GM12873 (cell line): ENCODE measurements around the gene PTPN4.

Experiments used
- TF ChIP-seq, protein P1 (sequence below): IDR thresholded peaks from 2 replicates; pipeline ENCODE4 v1.5.1; 2012; ENCODE audit warnings: low read depth, mild to moderate bottlenecking, moderate library complexity, low read length, control low read depth; ENCODE audit not compliant: insufficient read depth; ENCODE audit errors: missing control alignments

Gene PTPN4

GRCh38 chr2:119826370-119826961 is 66.7 kb downstream of the PTPN4 start:
- TF ChIP-seq, protein P1, sequence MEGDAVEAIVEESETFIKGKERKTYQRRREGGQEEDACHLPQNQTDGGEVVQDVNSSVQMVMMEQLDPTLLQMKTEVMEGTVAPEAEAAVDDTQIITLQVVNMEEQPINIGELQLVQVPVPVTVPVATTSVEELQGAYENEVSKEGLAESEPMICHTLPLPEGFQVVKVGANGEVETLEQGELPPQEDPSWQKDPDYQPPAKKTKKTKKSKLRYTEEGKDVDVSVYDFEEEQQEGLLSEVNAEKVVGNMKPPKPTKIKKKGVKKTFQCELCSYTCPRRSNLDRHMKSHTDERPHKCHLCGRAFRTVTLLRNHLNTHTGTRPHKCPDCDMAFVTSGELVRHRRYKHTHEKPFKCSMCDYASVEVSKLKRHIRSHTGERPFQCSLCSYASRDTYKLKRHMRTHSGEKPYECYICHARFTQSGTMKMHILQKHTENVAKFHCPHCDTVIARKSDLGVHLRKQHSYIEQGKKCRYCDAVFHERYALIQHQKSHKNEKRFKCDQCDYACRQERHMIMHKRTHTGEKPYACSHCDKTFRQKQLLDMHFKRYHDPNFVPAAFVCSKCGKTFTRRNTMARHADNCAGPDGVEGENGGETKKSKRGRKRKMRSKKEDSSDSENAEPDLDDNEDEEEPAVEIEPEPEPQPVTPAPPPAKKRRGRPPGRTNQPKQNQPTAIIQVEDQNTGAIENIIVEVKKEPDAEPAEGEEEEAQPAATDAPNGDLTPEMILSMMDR: peak; percentile 75

- TF ChIP-seq, protein P1: no peak
These were observed 68.3 kb downstream of the PTPN4 start for GRCh38 chr2:119827866-119828507.

DNA sequence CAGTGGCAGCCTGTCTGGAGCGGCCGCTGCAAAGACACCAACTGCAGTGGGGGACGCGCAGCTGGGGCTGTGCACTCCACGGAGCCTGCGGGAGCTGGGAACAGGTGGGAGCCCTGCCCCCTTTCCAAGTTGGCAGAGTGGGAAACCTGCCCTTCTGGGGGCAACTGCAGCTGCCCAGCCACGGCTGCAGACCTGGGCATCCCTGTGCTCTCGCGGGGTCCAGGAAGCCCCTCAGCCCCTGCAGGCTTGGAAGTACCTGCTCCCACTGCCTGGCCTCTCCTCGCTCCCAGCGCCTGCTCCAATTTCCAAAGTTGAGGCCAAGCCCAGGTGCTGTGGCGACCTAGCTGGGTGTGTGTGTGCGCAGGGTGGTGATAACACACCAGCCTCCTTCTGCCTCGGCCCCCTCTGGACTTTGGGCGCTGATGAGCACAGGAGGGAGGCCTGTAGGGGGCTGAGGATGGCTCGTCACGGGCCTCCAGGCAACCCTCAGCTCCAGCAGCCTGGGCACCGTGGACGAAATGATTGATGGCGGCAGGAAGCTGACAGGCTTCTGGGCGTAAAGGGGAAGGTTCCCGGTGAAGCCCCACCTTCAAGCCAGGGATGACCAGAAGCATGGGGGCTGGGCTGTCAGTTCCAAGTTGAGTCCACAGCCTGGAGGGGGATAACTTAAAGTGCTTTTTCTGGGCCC is 76.9 kb downstream of the PTPN4 start:
- TF ChIP-seq, protein P1: no peak

- TF ChIP-seq, protein P1: no peak
These were observed 77.6 kb downstream of the PTPN4 start for GRCh38 chr2:119837350-119837749.

DNA sequence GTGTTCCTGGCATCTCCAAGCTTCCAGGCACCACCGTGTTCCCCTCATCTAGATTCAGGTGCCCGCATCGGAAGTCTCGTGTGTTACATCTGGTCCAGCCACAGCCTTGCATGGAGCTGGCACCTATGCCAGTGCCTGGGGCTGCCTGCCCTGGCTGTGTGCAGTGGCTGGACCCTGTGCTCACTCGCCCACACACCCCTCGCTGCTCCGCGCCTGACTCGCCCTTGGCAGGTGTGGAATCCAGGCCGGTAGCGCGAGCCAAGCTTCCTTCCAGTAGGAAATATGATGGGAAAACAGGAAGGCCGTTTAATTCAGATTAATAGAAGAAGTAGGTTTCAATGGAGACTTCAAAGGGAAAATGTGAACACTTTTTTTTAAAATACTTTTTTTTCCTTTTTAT is 78.0 kb downstream of the PTPN4 start:
- TF ChIP-seq, protein P1: no peak

DNA sequence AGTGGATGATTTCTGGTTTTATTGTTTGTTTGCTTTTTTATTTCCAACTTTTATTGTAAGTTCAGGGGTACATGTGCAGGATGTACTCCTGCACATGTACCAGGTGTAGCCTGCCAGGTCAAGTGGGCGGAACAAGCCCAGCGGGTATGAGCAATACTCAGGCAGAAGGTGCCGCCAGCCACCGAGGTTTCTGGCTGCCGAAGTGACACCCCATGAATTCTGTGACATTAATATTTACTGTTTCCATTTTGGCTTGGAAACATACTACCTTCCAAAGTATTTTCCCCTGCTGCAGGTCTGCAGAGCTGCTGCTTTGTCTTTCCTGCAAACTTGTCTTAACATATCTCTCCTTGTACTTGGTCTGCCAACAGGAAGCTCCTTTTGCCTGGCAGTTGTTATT is 78.5 kb downstream of the PTPN4 start:
- TF ChIP-seq, protein P1: no peak

DNA sequence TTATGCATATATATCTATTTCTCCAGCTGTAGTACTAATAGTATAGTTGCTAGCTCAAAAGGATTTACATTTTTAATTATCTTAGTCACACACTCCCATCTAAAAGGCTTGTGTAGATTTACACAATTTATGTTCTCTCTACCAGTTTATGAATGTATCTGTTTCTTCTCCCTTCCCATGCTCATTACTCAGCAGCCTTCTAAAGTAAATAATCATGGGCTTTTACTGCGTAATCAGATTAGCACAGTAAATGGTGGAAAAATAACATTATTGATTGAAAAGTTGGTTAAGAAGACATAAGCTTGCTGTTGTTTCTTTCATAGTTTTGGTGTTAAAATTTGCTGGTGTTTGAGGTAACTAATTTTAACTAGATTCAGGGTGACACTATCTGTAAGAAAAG is 81.8 kb downstream of the PTPN4 start:
- TF ChIP-seq, protein P1: no peak
